ENCODE data around the gene ZNF428. TPM values are rescaled to one million over a fixed set of nuclear protein-coding genes. Genes with fewer than 3 reads are reported as not detected.
A peak's percentile ranks its signal among the peaks of the same experiment; 100 is the strongest.
"Not testable (repeated sequence)": the region's sequence is repeated elsewhere in the genome, so short reads cannot be mapped to it uniquely, and the experiment has no call there.

The ZNF428 gene
- total RNA-seq, 1 donor from 2014 or later: 69.8 TPM

DNA sequence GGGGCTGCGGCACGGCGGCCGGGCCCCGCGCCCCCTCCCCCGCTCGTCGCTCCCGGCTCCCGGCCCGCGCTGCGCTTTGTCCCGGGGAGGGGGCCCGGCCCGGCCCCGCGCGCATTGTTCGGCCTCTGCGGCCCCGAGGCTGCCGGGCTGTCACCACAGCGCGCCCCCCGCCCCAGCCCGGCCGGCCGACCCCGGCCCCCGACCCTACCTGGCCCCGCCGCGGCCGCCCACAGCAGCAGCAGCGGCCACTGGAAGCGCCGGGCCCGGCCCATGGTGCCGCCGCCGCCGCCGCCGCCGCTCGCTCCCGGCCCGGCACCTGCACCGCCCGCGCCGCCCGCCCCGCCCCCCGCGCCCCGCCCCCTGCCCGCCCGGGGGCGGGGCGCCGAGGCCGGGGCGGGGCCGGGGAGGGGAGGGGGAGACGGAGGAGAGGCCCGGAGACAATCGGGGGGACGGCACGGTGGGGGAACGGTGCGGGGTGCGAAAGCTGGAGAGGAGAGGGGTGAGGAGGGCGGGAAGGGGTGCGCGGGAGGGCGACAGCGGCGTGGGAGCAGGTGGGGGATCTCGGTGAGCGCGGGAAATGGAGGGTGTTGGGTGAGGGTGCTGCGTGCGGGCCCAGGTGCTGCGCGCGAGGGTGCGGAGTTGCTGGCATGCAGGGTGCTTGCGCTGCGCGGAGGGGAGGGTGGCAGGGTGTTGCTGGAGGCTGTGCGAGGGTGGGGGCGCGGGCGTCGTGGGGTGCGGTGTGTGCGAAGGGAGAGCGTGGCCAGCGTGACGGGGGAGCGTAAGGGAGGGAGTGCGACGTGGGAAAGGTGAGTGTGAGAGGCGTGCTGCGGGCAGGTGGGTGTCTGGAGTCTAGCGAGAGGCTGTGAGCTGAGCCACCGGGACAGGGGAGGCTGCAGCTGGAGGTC lies 20.3 kb upstream of the ZNF428 start, which contains the start of gene CADM4:
CADM4 (minus strand) TSS at position 332 of the 905 bp plus-strand sequence; CDS start at position 272, 60 bp downstream.
- peak in 1 of 2 donors; percentile 27 for DNase-seq (ENCODE audit: low read depth in 2 of 2)

DNA sequence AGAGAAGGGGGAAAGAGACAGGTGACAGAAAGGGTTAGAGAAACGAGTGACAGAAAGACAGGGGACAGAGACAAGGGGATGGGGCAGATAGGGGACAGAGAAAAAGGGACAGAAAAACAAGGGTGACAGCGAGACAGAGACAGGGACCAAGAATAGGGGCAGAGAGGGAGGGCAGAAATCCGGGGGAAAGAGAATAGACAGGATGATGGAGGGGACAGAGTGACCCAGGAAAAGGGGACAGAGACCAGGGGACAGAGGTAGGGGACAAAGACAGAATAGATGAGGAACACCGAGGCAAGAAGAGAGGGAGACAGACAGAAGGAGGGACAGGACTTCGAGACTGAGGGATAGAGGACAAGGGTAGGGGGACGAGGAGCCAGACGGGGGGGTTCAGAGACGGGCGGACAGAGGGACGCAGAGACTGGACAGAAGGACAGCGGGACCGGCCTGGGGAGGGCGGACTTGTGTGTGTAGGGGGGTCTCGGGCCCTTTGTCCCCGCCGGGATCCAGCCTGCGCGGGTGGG lies 19.6 kb upstream of the ZNF428 start:
- no peak for DNase-seq (ENCODE audit: low read depth in 2 of 2)

DNA sequence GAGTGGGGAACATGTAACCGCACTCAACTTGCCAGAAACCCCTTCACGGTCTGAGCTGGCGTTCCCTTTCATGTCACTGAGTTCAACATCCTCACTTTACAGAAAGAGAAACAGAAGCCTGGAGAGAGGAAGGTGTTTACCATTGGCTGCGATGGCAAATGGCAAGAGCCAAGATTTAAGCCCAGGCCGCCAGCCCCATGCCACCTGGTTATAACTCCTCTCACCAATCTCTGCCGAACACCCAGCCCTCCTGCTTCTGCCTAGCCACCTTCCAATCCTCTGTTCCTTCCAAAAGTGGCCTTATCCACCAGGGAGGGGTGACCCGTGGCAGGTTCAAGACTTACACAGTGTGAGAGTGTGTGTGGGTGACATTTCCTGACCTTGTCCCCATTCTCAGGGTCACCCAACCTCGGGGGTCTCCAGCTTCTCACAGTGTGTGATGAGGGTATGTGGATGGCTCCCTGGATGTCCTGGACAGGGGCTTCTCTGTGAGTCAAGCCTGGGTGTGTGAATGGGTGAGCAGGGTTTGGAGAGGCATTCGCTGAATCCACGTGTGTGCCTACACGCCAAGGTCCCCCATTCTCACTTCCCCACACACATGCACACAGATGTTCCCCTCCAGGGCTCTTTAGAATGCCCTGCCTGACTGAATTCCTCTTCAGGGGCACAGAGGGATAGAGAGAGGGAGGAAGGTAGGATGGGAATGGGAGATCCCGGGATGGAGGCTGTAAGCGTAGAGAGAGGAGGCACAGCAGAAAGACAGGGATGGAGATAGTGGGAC lies 19.0 kb upstream of the ZNF428 start:
- no peak for DNase-seq (ENCODE audit: low read depth in 2 of 2)

DNA sequence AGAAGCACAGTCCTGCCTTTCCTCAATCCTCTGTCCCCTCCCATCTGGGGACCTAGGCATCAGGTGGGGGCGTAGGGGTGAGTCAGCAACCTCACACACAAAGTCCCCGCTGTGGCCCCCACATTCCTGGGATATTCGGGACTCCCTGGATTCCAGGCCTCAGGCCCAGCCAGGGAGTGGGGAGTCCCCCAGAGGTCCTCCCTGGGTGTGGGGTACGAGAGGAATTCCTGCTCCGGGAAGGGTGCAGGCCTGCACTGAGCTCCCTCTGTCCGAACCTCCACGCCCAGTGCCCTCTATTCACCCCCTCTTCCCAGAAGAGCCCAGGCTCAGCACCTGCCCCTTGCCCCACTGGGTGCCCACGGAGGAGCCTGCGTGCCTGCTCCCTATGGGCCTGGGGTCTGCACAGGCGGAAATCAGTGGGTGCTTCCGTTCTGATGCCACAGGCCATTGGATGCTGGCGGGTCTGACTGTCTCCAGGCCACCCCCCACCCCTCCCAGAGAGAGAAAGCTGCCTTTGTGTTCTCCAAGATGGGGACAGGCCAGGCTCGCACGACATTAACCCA lies 16.8 kb upstream of the ZNF428 start:
- no peak for DNase-seq (ENCODE audit: low read depth in 2 of 2)

DNA sequence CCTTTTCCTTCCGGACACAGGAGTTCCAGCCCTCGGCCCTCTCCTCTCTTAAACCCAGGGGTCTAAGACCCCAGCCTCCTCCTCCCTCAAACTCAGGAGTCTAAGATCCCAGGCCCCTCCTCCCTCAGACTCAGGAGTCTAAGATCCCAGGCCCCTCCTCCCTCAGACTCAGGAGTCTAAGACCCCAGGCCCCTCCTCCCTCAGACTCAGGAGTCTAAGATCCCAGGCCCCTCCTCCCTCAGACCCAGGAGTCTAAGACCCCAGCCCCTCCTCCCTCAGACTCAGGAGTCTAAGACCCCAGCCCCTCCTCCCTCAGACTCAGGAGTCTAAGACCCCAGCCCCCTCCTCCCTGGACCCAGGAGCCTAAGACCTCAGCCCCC lies 16.1 kb upstream of the ZNF428 start:
- not testable (repeated sequence) for DNase-seq (ENCODE audit: low read depth in 2 of 2)

DNA sequence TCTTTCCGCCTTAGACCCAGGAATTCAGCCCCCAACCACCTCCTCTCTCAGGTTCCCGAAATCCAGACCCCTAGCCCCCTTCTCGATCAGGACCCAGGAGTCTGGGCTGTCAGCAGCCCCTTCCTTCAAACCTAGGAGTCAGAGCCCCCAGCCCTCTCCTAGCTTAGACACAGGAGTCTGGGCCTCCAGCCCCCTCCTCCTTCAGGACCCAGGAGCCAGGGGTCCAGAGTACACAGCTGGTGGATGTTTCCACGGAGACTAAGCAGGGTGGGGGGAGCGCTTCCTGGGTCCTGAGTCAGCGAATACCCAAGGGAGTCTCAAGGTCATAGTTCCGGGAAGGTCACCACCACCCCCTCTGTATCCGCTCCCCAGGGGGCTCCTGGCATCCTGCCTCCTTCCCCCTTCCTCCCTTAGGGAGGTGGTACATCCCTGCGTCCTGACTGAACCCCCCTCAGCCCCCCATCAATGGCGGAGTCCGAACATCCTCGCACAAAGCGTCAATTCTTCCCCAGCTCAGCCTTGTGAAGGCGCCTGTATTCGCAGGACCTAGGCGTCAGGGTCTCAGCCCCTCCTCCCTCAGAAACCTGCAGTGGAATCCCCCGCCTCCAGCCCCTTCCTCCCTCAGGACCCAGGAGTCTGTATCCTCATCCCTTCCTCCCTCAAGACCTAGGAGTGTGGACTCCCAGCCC lies 15.6 kb upstream of the ZNF428 start:
- no peak for DNase-seq (ENCODE audit: low read depth in 2 of 2)

DNA sequence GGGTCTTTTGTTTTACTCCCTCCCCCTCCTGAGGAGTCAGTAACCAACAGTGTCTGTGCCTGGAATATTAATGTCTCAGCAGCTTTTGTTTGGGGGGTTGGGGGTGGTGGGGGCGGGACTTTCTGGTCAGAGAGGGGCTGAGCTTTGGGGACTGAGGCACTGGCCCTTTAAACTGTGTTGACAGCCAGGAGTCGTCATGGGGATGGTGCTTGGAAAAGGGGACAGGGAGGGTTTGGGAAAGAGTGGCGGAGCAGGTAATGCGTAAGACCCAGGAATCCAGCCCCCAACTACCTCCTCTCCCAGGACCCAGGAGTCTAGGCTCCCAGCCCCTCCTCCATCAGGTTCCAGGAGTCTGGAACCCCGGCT lies 15.1 kb upstream of the ZNF428 start:
- DNase-seq (ENCODE audit: low read depth in 2 of 2): no peak

DNA sequence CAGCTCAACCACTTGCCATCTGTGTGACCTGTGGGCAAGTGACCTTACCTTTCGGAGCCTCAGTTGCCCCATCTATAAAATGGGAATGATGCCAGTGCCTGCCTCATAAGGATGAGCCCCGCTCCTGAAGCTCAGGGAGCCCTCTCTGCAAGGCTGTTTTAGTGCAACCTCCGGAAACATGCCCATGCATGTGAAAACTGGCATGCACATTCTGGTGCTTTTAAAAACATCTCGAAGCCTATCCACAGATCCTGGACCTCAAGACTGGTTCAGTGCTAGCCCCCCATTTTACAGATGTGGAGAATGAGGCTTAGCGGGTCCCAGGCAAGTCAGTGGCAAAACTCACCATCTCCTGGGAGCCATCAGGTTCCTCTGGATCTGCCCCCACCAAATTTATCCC lies 14.6 kb upstream of the ZNF428 start:
- no peak for DNase-seq (ENCODE audit: low read depth in 2 of 2)

DNA sequence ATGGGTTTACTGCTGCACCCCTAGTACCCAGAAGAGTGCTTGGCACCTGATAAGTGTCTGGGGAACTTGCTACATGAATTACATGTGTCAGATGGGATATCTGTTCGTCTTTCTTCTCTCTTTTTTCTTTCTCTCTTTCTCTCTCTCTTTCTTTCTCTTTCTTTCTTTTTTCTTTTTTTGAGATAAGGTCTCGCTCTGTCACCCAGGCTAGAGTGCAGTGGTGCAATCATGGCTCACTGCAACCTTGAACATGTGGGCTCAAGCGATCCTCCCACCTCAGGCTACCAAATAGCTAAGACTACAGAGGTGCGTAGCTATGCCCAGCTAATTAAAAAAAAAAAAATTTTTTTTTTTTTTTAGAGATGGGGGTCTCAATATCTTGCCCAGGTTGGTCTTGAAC lies 14.1 kb upstream of the ZNF428 start:
- DNase-seq (ENCODE audit: low read depth in 2 of 2): no peak

DNA sequence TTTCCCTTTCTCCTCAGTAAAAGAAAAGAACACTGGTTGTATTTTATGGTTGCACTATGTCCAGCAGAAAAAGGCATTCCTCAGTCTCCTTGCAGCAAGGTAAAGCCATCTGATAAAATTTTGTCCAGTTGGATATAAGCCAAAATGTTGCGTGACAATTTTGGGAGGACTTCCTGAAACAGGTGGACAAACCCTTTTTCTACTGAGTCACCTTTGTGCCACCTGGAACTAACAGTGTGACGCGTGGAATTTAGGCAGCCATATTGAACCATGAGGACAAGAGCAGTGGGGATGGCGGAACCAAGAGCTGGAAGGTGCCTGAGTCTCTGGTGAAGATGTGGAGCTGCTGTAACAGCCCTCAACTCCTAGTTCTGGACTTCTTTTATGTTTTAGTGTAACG lies 12.1 kb upstream of the ZNF428 start:
- no peak for DNase-seq (ENCODE audit: low read depth in 2 of 2)

DNA sequence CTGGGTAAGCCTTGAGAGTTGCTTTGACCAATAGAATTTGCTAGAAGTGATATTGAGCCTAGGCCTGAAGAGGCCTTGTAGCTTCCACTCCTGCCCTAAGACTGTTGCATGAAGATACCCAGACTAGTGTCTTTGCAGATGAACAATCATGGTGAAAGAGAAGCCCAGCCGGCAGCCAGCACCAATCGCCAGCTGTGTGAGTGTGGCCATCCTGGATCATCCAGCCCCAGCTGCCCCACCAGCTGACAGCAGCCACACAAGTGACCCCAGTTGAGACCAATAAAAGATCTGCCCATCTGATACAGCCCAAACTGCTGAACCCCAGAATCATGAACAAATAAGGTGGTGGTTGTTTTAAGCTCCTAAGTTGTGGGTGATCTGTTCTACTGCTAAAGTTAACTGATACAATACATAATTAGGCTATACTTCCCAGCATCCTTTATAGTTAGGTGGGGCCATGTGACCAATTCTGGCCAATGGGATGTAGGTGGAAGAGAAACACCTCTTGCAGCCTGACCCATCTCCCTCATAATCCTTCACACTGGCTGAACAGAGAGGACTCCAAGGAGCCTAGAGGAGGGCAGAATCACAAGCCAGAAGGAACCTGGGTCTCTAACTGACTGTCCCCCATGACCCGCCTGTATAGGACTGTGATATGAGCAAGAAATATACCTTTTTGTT lies 9.4 kb upstream of the ZNF428 start:
- DNase-seq (ENCODE audit: low read depth in 2 of 2): no peak

DNA sequence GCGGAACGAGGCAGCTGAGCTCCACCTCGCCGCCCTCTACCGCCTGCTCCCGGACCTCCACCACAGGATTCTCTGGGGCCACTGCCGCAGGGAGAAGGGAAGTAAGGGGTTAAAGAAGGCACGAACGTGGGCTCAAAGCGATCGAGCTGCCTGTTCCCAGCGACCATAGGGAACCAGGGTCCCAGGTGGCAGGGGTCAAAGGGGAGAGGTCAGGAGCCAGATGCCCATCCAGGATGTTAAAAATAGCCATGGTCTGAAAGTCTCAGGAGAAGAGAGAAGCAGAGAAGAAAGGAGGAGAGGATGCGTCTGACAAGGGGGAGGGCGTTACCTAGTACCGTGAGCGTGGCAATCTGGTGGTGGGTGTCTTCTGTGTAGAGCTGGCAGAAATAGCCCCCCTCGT lies 7.4 kb upstream of the ZNF428 start:
- no peak for DNase-seq (ENCODE audit: low read depth in 2 of 2)

DNA sequence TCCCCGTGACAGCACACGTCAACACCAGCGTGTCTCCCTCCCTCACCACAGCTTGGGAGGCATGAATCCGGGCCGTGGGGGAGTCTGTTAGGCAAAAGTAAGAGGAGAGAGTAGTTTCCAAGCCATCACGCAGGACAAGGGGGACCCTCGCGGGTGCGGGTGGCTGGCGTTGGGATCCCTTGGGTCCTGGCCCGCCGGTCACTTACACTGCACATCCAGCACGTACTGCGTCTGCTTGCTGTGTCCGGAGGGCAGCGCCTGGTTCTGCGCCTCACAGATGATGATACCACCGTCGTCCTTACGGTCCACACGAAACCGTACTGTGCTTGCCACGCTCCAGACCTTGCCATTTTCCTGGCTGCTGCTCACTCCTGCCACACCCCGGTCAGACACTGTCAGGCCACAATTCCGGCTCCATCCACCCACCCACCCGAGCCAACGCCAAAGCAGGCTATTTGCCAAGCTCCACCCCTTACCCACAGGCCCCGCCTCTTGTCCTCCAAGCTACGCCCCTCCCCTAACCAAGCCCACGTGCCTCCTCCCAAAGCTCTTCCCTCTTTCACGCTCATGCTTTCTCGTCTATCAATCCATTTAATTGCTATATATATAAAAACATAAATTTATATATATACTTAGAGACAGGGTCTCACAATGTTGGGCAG lies 6.6 kb upstream of the ZNF428 start:
- DNase-seq (ENCODE audit: low read depth in 2 of 2): peak in 1 of 2 donors; percentile 79

DNA sequence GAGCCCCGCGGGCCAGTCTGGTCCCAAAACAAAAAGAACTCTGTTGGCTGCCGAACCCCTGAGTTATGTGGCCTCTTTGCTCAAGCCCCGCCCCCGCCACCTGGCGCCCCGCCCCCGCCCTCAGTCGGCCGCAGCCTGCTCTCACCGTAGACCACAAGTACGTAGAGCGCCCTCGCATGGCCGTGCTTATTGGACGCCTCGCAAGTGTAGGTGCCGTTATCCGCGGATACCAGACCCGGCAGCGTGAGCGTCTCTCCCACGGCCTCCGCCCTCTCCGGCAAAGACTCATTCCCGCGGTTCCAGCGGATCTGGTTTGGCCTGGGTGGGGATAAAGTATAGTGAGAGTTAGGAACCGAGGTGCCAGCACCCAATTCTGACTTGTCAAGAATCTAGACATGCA lies 5.5 kb upstream of the ZNF428 start:
- peak in 1 of 2 donors; percentile 27 for DNase-seq (ENCODE audit: low read depth in 2 of 2)

DNA sequence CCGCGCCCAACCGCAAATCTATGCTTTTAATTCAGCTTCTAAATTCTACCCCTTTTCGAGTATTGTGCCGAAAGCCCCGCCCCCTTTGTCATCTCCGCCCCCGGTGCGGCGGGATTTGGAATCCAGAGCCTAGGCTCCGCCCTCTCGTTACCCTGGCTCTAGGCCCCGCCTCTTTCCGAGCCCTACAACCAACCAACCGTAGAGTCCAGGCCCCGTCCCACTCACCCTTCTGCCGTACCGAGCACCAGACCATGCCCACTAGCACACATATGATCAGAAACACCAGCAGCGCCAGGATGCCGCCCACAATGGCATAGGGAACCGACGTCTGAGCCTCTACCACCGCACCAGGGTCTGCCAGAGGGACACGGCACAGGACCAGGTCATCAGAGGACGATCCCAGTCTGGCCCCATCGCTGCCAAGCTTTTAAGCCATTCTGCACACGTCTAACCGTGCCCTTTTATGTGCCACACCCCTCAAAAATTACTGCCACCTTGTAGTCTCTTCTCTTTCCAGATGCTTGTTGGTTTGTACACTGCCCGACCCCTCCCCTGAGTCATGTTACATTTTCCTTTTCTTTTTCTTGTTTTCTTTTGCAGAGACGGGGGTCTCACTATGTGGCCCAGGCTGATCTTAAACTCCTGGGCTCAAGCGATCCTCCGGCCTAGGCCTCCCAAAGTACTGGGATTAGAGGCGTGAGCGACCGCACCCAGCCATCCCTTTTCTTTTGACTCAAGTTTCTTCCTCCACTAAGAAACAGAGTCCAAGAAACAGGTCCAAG lies 4.7 kb upstream of the ZNF428 start:
- no peak for DNase-seq (ENCODE audit: low read depth in 2 of 2)

DNA sequence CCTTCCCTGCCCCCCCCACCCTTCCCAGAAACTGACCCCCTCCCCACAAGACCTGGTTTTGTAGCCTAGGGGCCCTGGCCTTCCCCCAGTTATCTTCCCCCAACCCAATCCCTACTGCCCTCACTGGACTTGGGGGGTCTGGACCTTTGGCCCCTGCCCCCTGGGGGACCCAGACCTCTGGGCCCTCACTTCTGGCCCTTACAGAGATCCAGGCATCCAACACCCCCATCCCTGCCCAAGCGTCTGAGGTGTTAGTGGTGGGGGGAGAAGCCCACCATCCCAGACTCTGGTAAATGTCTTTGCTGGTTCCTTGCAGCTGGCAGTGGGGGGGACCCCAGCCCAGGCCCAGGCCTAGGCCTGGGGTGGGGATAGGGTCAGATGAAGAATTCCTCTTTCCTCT lies 3.5 kb upstream of the ZNF428 start:
- DNase-seq (ENCODE audit: low read depth in 2 of 2): no peak

DNA sequence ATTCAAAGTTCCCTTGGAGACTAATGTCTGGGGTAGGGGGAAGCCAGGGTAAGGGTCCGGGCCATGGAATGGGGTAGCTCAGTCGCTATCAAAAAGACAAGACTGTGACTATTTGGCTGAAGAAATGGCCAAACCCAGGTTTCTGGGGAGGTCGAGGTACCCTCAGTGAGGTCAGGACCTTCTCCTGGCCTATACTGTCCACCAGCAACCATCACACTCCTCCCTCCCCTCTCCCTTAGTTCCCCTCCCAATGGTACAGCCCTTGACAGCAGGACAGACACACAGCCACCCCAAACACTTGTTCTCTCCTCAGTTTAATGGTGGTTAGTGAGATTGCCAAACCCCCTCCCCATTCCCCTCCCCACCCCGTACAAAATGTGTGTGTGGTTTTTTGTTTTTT lies 2.6 kb upstream of the ZNF428 start:
- no peak for DNase-seq (ENCODE audit: low read depth in 2 of 2)

DNA sequence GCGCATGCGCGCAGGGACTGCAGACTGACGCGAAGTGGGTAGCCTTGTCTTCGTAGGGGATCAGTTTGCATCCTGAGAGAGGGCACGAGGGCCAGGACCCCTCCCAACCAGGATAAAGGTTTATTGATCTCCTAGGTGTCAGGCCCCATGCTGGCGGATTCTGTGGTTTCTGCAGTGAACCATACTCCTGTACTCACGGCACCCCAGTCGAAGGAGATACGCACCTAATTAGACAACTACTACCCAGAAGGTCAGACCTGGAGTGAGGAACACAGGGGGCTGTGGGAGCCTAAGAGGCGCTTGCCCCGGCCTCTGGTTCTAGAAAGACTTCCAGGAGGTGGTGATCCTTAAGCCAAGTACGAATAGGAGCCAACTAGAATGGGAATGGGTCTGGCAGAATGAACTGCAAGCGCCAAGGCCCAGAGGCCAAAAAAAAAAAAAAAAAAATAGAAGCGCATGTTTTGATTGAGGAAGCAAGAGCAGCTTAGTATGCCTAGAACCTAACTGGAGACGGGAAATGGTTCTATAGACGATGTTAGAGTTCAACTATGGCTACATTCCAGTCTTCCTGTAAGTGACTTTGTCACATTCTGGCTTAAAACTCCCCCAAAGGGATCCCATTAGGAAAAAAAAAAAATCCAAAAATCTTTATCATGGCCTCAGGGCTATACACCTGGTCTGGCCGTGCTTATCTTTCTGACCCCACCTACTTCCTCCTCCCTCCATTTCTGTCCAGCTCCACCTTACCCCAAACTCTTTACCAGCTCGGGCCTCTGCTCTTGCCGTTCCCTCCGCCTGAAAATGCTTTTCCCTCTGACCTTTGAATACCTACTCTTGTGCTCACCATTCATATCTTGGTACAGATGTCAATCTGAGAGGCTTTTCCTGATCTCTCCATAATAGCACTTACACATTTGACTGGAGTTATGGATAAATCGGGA lies 902 bp upstream of the ZNF428 start:
- DNase-seq (ENCODE audit: low read depth in 2 of 2): no peak

DNA sequence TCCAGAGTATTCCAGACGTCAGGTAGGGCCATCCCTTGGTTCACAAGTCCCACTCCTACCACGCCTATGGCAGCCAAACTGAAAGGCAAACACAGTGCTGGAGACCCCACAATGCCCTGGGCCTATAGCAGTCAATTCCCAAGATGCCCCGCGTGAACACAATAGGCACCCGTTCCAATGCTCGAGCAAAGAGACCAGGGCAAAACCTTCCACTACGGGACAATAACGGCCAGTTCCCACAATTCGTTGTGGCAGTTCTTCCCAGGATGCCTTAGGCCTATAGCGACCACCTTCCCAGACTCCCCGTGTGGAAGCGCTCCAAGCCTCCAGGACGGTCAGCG lies 538 bp downstream of the ZNF428 start:
- peak; percentile 50 to 65 for DNase-seq (ENCODE audit: low read depth in 2 of 2)

All from lung microvascular endothelial cell (primary cell).